GM21528 (cell line): Measurements from ENCODE around the gene FAM219A.
"Not testable (repeated sequence)": the region's sequence is repeated elsewhere in the genome, so short reads cannot be mapped to it uniquely, and the experiment has no call there.

ENCODE experiments used
- ATAC-seq: cut with Tn5 transposase; IDR thresholded peaks from one replicate; pipeline ENCODE4 v1.9.1; 2021; ENCODE audit warnings: mild to moderate bottlenecking, moderate library complexity; ENCODE audit not compliant: unreplicated experiment, low FRiP score

FAM219A gene

GRCh38 chr9:34363619-34364351, 94.6 kb downstream of the FAM219A start:
- no peak for ATAC-seq

- no peak for ATAC-seq
These were observed 95.7 kb downstream of the FAM219A start for GRCh38 chr9:34362614-34363214.

- ATAC-seq = not testable (repeated sequence)
These were observed 105.4 kb downstream of the FAM219A start for GRCh38 chr9:34352957-34353356.

GRCh38 chr9:34352122-34352652, 106.2 kb downstream of the FAM219A start:
- not testable (repeated sequence) for ATAC-seq

- ATAC-seq = no peak
These were observed 109.0 kb downstream of the FAM219A start for GRCh38 chr9:34349324-34349723.
